HL-60/S4 treated with phorbol 12-myristate 13-acetate at 8.2 ng/mL for 4 days and 3 days (cell line): ENCODE results near the gene TSPOAP1.

Experiments
- in situ Hi-C: fragments of 300-500 bp; cut with MboI; formaldehyde crosslinking; loops from 2 replicates; pipeline ENCODE4 v1.15.0; 2022; ENCODE audit warnings: low sequenced_read_pairs

Gene TSPOAP1, protein sequence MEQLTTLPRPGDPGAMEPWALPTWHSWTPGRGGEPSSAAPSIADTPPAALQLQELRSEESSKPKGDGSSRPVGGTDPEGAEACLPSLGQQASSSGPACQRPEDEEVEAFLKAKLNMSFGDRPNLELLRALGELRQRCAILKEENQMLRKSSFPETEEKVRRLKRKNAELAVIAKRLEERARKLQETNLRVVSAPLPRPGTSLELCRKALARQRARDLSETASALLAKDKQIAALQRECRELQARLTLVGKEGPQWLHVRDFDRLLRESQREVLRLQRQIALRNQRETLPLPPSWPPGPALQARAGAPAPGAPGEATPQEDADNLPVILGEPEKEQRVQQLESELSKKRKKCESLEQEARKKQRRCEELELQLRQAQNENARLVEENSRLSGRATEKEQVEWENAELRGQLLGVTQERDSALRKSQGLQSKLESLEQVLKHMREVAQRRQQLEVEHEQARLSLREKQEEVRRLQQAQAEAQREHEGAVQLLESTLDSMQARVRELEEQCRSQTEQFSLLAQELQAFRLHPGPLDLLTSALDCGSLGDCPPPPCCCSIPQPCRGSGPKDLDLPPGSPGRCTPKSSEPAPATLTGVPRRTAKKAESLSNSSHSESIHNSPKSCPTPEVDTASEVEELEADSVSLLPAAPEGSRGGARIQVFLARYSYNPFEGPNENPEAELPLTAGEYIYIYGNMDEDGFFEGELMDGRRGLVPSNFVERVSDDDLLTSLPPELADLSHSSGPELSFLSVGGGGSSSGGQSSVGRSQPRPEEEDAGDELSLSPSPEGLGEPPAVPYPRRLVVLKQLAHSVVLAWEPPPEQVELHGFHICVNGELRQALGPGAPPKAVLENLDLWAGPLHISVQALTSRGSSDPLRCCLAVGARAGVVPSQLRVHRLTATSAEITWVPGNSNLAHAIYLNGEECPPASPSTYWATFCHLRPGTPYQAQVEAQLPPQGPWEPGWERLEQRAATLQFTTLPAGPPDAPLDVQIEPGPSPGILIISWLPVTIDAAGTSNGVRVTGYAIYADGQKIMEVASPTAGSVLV (N-terminal part only)

GRCh38 chr17:58328195-58329034 is at the start of gene TSPOAP1:
Gene TSPOAP1 (minus strand): TSS chr17:58328795. CDS start chr17:58327920, 875 bp downstream.
- in situ Hi-C loops: no loop called here

- in situ Hi-C loops: no loop called here
Measured at GRCh38 chr17:58377661-58378060, 49.1 kb upstream of the TSPOAP1 start.

- in situ Hi-C loops: no loop called here
Measured at GRCh38 chr17:58377093-58377601, 48.6 kb upstream of the TSPOAP1 start.

GRCh38 chr17:58376472-58377000 is 47.9 kb upstream of the TSPOAP1 start:
- in situ Hi-C loops: no loop called here

GRCh38 chr17:58375811-58376210 is 47.2 kb upstream of the TSPOAP1 start:
- in situ Hi-C loops: no loop called here

DNA sequence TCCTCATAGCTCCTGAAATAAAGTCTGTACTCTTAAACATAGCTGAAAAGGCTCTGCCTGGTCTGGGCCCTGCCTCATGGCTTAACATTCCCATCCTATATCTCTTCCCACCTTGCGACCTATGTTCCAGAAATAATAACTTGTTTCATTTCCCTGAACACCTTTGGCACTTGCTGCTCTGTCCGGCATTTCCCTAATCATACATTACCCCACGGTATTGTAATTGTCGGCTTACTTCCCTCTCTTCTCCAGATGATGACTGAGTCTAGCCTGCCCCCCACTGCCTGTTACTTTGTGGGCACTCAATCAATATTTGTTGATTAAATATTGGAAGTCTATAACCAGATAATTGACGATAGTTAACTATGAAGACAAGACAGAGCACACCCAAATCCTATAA is 46.7 kb upstream of the TSPOAP1 start:
- in situ Hi-C loops: no loop called here

- in situ Hi-C loops: no loop called here
Measured at GRCh38 chr17:58373923-58374322, 45.3 kb upstream of the TSPOAP1 start.

DNA sequence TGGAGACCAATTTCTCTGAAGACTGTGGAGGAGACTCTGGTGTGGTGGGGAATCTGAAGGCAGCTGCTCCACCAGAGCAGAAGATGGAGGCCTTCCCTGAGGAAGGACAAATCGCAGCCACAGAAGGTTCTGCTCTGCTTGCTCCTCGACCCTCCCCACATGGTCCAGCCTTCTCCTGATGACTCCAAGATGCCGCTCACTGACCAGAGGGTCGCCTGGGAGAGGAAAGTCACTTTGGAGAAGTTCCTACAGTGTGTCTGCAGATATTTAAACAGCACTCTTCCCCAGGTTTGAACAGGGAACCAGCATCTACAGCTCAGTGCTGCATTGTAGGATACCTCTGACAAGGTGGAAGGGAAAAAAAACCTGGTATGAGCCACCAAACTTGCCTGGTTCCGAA is 44.4 kb upstream of the TSPOAP1 start:
- in situ Hi-C loops: no loop called here

GRCh38 chr17:58371300-58371950 is 42.8 kb upstream of the TSPOAP1 start:
- in situ Hi-C loops: no loop called here

GRCh38 chr17:58370716-58371115 is 42.1 kb upstream of the TSPOAP1 start:
- in situ Hi-C loops: no loop called here

DNA sequence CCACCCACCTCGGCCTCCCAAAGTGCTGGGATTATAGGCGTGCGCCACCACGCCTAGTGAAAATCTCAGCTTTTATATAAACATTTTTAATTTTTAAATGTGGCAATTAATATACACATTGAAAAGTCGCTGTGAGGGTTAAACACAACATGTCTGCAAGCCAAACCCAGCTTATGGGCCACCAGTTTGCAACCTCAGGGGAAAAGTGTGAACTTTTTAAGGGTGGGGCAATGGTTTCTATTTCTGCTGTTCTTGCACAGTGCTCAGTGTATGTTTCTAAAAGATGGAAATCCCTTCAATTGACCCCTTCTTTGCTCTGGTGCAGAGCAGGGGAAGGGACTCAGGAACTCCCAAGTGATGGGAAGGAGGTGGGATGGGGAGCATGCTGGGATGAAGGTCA is 41.7 kb upstream of the TSPOAP1 start:
- in situ Hi-C loops: no loop called here

GRCh38 chr17:58369214-58370031 is 40.8 kb upstream of the TSPOAP1 start:
- in situ Hi-C loops: no loop called here

- in situ Hi-C loops: no loop called here
Measured at GRCh38 chr17:58368860-58369213, 40.2 kb upstream of the TSPOAP1 start.

DNA sequence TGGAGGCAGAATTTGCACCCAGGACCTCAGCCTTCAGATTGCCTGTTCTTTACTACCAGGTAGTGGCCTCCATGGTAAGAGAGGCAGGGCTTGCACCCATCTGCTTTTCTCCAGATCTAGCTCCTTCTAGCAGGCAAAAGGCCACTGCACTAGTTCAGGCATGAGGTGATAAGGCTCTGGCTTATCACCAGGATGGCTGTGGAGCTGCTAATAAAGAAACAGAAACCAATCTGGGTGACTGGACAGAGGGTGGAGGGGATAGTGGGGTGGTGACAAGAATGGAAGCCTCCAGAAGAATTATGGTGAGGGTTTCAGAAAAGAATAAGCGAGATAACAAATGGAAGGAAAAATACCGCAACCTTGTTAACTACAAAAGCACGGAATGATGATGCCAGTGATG is 38.9 kb upstream of the TSPOAP1 start:
- in situ Hi-C loops: no loop called here

- in situ Hi-C loops: no loop called here
Measured at GRCh38 chr17:58365980-58366595, 37.5 kb upstream of the TSPOAP1 start.

DNA sequence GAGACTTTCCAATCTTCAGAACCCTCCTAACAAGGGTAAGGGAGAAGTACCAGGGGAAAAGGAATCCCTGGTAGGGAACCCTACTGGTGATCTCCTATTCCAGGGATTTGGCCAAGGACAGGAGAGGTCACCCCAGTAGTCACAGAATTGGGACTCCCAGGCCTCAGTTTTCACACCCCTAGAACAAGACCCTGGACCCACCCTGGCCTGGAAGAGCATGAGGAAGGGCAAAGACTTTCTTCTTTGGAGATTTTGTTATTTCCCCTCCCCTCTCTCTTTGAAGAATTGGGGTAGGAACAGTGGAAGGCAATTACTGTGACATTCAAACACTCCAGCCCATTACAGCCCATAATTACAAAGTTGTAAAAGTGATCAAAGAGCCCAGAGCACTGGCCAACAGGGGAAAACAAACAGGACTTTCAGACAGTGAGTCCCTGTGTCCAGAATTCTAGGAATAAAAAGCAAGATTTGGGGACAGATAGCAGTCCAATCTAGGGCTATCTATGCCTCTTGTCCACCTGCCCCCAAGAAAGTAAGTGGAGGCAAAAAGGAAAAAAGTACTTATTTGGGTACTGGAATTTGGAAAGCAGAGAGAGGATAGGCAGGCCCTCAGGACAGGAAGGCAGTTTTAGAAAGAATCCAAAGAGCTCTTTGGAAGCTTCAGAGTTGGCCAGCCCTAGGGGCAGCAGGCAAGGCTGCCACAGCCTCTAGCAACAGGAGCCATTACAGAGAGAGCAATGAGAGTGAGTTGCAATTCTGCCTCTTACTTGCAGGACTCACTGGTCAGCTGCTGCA is 36.8 kb upstream of the TSPOAP1 start:
- in situ Hi-C loops: no loop called here

DNA sequence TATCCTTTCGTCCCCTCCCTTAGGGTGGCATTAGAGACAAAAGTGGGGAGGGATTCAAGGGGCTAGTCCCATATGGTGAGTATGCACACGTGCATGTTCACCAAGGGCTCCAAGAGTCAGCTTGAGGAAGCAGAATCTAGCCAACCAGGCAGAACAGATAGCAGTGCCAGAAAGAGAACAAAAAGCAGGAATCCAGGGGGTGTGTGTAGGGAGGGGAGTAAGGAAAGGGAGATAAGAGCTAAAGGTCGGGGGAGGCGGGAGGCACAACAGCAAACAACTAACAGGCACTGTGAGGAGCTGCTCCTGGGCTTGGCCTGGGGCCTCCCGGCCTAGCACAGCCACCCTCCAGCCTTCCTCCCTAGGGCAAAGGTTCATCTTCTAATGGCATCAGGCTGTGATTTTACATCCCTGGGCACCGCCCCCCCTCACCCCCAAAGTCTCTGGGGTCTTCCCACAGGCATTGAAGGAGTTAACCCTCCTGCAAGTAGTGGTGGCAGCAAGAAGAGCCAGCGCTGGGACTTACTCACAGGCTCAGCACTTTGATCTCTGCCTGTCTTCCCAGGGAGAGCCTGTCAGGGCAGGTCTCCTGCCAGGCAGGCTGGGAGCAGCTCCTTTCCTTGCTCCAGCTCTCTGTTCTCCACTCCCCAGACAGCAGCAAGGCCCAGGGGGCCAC is 35.8 kb upstream of the TSPOAP1 start:
- in situ Hi-C loops: no loop called here
